HG03354 (cell line): ENCODE data around the gene SPAG9.
A peak's percentile ranks its signal among the peaks of the same experiment; 100 is the strongest.

Experiments used
- ATAC-seq: cut with Tn5 transposase; IDR thresholded peaks from one replicate; pipeline ENCODE4 v1.9.1; 2021; ENCODE audit warnings: mild to moderate bottlenecking; ENCODE audit not compliant: unreplicated experiment, poor library complexity, severe bottlenecking

The SPAG9 gene

DNA sequence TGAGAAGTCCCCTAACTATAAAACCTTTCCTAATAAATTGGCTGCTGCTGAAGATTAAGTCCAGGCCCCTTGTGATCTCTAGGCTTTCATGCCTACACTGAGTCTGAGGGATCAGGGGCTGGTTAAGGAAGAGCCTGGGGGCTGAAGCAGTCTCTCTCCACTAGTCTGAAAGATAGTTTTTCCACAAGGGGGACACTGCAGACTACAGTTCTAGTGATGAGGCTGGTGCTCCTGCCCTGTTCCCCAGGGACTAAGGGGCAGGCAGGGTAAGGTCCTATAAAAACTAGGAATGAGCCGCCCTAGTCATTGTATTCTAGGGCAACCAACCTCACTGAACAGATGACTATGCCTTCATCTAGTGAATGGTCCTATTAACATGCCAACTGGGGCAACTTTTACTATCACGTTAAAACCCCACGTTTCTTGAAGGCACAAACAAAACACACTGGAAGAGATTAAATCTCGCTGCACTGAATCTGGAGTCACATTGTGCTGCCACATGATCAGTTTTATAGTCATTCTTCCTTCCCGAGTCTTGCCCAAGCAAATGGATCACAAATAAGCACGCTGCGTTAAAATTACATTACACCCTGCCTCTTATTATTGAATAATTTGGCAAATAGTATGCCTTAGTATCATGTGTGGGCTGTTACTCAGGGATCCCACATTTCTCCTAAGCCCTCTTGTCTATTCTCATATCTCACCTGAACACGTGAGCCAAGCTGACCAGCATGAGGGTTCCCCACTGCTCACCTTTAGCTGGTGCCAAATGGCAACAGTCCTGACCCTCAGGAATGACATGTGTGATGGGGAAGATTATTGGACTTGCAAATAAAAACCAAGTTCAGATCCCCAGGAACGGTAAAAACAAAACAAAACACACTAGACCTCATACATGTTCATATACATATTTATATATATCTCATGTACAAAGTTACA is 159.1 kb downstream of the SPAG9 start:
- no peak for ATAC-seq

DNA sequence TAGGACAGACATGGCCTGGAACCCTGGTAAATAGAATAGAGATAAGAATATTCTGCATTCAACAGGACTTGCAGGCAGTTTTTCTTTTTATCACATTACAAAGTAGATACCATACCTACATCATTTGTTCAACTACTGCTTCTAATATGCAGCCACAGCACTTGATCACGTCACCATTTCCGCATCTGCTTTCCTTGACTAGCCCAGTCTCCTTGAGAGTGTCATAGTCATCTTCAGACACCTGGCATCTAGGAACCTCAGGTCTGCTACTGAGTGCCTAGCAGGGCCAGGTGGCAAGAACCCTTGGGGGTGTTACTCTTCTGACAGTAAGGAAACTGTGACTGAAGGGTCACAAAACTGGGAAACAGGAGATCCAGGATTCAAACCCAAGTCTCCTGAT is 161.3 kb downstream of the SPAG9 start:
- ATAC-seq: no peak

DNA sequence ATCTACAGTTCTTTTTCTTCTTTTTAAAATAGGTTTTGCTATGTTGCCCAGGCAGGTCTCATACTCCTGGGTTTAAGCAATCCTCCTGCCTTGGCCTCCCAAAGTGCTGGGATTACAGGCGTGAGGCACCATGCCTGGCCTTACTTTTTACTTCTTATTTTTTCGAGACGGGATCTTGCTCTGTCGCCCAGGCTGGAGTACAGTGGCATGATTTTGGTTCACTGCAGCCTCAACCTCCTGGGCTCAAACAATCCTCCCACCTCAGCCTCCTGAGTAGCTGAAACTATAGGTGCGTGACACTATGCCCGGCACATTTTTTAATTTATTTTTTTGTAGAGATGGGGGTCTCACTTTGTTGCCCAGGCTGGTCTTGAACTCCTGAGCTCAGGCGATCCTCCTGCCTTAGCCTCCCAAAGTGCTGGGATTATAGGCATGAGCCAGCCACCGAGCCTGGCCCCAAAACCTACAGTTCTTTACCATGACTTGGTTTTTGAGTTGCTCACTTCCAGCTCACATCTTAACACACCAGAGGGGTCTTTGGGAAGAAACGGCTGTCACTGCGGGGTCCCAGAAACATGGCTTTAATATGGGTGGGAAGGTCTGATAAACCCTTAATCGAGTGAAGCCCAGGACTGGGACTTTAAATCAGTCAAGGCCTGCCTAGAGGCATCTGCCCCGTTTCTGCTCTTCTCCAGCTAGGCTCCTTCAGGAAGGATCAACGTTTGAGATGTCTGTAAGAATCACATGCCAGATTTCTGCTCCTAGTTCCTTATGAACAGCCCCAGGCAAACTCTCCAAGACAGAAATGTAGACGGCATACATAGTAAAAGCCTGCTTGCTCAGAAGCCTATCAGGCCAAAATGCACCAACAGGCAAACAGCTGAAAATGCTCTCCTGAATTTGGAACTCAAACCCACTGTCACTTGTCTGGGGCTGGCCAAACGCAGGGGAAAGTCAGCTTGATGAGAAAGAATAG is 162.8 kb downstream of the SPAG9 start:
- no peak for ATAC-seq

DNA sequence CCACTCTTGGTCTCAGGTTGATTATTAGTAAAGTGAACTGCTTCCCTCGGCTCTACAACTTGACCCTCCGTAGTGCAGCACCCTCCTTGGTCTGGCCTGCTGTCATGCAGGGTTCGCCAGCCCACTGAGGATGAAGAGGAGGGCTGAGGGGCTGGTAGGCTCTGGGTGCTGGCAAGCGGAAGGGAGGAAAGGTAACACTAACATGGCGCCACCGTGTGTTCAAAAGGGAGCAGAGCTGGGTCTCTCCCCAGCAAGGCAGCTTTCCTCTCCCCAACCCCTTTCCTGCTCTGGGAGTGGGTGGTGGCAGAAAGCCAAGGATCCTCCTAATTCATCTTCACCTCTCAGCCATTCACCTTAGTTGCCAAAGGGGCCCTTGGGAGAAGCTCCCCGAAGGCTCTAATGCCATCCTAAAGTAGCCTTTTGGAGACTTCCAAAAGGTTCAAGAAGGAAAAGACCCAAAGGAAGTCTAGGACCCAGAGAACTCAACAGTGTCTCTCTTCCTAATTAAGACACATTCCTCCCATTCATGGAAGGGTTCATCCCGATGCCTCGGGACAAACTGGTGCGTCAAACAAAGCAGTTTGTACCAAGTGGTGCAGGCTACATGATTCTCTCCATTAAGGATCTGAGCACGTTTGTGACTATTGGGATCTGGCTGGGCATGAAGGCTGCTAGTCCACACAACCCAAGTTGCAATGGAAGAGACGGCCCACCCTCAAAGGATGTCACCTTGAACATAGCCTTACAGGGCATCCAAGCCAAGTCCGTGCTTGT is 163.7 kb downstream of the SPAG9 start:
- ATAC-seq: peak; percentile 66

DNA sequence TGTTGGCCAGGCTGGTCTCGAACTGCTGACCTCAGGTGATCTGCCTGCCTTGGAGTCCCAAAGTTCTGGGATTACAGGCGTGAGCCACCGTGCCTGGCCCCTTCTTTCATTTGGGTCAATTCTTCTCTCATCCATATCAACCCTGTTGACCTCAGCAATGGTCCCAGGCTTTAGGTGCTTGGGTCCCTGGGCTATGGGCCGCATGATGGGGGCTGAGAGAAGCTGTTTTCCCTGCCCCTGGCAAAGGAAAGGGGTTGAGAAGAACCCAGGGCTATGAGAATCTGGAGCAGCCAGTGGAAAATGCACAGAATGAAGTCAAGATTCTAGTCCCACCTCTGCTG is 164.3 kb downstream of the SPAG9 start:
- ATAC-seq: no peak

DNA sequence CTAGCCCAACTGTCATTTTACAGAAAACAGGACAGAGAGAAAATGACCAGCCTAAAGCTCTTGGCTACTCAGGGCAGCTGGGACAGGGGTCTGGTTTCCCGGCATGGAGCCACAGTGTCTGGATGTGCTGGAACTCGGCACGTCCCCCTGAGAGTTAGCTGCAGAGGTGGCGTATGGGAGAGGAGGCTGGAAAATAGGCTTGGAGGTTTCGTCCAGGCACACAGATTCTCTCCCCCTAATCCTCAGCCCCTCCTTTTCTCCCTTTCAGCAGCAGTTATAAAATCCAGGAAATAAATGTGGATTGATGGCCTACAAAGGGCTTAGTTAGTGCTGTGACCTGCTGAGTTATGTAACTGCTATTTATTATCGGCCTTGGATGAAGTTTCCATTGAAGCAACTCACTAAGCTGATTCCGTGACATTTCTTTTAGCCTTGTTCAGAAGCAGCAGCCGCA is 165.0 kb downstream of the SPAG9 start:
- ATAC-seq: no peak

DNA sequence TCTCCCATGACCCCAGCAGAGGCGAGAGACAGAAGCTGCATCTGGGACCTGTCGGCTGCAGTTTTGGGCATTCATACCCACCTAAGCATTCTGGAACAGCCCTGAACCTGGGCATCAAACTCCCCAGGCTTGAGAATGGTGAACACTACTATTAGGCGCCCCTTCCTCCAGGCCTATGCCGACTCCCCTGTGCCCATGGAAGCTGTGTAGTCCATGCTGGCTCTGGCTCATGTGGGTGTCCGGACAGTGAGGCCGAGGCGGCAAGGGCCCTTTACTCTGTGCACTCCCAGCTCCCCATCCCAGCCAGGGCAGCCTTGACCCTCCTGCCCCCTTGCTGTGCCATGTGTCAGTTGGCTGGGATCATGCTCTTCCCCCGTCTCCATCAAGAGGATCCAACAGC is 165.5 kb downstream of the SPAG9 start:
- no peak for ATAC-seq

DNA sequence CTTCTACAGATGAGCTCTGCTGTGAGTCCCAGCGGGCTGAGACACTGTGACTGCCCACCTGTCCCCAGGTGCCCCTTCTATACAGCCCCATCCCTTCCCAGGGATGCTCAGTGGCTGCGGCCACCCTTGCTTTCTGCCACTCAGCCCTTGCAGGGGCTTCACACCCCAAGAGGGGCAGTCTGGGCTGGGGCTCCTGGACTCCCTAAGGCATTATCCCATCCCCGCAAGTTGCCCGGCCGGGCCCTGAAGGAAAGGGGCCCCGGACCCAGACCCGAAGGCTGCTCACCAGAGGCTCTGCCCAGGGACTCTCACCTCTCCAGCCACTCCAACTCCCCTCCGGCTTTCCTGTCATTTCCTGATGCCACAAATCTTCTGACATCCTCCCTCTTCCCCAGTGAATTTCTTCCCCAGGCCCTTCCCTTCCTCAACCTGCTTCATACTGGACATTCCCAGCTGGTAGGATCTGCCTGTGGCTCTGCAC is 166.0 kb downstream of the SPAG9 start:
- no peak for ATAC-seq

DNA sequence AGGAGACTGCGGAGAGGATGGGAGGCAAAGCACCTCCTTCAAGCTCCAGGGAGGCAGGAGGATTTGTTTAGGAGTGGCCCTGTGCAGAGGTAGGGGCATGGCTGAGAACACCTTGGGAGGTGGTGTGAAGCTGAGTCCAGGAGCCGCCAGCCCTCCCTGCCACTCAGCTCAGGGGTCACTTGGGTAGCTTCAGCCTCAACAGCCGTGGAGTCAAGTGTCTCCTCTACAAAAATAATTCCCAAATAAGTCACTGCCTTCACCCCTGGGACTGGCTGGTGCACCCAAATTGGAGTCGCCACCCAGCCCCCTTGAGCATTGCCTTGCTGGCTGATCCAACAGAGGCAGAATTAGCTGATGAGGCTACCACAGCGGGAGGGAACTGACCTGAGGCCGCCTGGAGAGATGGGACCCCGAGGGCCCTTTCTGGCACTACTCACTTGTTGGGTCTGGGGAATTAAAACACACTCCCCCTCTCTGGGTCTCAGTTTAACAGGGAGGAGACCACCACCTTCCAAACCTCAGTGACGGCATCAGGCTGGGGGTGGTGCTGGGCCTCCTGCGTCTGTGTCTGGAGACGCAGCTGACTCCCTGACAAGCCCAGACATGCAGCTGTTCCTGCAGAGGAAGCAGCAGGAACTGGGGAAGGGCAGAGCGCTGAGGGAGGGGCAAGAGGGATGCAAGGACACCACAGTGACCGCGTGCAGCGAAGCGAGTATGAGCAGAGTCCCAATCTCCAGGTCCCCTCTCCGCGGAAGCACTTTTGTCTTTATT is 166.7 kb downstream of the SPAG9 start:
- ATAC-seq: no peak

DNA sequence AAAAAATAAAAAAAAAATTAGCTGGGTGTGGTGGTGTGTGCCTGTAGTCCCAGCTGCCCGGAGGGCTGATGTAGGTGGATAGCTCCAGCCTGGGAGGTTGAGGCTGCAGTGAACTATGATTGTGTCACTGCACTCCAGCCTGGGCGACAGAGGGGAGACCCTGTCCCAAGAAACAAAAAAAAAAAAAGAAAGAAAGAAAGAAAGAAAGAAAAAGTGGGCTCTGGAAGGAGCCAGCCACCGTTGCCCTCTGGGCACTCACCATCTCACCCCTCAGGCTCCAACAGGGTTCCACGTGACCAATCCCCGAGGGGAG is 167.2 kb downstream of the SPAG9 start:
- no peak for ATAC-seq

DNA sequence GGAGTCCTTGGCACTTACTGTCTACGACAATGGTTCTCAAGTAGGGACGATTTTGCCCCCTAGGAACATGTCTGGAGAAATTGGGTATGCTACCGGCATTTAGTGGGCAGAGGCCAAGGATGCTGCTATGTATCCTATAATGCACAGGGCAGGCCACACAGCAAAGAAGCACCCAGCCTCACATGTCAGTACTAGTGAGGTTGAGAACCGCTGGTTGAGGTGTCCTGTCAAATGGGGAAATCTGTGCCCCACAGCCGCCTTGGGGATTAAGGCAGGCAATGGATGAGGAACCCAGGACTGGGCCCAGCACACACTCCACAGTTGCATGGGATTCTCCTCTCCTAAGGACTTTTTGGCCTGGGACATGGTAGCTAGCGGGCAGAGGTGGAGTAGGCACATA is 167.8 kb downstream of the SPAG9 start:
- no peak for ATAC-seq

DNA sequence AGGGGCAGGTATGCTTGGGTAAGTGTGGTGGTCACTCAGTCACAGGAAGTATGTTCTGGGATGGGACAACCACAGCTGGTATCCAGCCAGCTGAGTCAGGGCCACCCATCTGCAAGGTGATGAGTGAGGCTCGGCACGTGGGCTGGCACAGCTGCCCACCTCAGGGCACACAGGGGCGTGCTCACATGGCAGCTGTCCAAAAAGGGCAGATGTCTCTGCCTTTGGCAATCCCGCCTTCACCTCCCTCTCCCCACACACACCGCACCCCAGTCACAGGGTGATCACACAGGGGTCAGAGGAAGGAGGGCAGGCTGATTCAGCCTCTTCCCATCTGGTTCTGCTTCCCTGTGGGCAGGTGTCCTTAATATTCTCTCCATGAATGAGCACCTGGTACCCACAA is 168.7 kb downstream of the SPAG9 start:
- ATAC-seq: no peak

DNA sequence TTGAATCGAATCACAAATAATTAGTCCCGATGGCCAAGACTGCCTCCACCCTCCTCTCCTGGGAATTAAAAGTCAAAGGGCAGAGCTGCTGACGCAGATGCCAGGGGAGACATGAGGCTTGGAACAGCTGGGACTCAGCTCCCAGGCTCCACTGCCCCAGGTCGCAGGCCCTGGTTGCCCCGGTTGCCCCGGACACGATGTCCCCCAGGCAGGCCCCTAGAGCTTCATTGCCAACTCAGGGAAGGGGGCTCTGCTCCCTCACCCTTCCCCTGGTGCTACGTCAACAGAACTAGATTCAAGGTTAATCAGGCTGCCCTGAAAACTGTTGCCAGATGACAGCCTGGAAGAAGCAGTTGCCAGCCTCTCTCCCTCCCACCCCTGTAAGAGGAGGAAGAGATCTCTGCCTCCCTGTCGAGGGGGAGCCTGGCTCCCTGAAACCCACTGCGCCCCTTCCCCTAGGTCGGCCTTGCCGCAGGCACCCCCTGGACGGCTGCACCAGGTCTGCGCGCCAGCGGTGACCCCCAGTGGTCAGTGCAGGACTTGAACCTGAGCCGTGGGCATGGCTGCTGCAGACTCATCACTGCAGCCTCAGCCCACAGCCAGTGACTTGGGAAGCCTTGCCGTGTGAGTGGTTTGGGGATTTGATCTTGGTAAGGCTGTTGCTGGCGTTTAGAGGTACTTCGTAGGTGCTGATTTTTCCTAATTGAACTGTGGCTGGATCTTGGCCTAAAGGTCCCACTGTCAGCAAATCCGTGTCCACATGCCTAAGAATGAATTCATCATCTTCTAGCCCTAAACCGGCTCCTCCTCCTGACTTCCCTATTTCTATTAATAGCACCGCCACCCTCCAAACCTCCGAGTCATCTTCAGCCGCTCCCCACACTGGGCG is 170.4 kb downstream of the SPAG9 start:
- ATAC-seq: no peak

DNA sequence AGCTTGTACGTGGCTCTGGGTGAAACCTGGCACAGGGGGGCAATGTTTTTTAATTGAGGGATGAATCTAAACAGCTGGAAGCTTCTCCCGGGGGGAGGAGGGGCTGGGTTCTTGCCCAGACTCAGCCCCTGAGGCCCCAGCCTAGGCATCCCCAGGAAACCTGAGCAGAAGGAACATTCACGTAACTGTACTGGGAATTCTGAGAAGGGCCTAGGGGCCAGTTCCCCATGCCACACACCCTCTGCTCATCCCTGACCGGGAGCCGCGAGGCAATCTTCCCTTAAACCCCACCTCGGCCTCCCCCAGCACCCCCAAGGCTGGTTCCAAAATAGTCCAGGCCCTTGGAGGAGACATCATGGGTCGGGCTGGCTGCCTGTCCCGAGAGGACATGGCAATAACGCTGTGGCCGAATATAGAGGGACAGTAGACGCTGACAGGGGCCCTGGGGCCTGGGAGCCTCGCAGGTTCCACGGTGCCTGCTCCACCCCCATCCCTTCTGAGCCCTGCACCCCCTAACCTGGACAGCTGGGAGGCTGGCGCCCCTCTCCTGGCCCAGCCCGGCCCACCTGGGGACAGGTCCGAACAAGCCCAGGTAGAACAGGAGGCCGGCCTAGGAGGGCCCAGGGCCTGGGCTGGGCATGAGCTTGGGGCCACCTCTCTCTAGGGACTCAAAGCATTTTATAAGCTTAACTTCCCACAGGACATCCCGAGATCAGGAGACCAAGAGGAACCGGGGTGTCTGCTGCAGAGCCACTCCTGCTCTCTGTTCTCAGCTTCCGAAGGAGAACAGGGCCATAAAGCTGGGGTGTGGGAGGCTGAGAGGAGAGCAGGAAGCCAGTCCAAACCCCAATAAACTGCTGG is 171.3 kb downstream of the SPAG9 start:
- no peak for ATAC-seq

DNA sequence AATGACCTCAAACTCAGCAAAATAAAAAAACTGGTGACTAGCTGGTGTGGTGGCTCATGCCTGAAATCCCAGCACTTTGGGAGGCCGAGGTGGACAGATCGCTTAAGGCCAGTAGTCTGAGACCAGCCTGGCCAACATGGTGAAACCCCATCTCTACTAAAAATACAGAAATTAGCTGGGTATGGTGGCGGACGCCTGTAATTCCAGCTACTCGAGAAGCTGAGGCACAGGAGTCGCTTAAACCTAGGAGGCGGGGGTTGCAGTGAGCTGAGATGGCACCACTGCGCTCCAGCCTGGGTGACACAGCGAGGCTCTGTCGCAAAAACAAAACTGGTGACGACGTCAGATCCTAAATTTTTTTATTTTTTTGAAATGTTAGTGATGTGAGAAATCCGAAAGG is 172.0 kb downstream of the SPAG9 start:
- no peak for ATAC-seq

DNA sequence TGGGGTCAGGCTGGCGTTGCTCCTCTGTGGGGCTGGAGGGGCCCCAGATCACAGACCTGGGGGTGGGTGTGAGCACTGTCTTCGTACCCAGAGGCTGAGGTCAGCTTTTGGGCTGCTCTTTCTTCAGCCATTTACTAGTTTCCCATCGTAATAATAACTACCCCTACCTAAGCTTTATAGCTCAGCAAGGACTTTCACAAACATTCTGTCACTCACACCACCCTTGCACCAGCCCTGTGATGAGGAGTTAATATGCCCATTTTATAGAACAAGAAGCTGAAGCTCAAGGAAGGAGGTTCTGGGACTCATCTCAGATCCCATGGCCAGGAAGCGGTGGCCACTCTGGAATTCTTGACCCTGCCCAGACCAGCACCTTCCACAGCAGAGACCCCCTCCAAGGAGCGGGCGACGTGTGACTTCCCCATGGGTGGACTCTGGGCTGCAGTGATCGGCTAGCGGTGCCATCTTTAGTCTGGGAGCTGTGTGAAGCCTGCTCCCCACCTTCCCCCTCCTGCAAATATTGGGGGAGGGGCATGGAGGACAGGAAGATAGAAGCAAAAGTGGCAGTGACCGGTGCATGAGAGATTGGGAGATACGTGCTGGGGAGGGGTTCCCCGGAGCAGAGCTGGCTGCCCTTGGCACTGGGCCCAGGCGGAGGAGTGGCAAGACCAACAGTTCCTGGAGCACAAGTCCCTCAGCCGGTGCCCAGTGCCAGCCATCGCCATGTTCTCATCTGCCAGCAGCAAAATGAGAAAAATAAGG is 172.7 kb downstream of the SPAG9 start:
- no peak for ATAC-seq
